ENCODE data around the gene PATE4. TPM values are rescaled to one million over a fixed set of nuclear protein-coding genes. Genes with fewer than 3 reads are reported as not detected.

PATE4 gene
- total RNA-seq, 2 donors from 2014 or later, result 3.1 TPM; not detected in 1

DNA sequence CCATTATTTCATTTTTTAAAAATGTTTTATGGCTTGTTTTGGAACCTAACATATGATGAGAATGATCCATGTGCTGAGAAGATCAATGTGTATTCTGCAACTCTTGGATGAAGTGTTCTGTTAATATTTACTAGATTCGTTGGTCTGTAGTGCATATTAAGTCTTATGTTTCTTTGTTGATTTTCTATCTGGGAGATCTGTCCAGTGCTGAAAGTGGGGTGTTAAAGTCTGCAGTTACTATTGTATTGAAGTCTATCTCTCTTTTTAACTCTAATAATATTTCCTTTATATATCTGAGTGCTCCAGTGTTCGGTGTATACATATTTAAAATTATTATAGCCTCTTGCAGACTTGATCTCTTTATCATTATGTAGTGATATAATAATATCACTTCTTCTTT, 33.3 kb upstream of the PATE4 start:
- DNase-seq (ENCODE audit: low spot score), result no peak
- H3K27me3 ChIP-seq (replicated peaks; ENCODE audit: insufficient read depth), result no peaks in the 10 kb centered on the region
- no peak overlapping the region for H3K4me3 ChIP-seq
- intact Hi-C loops (cut with DNase I), result no loop called here
- H3K9me3 ChIP-seq, result no peaks in the 10 kb centered on the region
- 33% methylated on average over 2 of the region's 2 CpGs for WGBS
- no peaks in the 10 kb centered on the region for H3K4me1 ChIP-seq (replicated peaks)
- no peak overlapping the region for H3K27ac ChIP-seq
- H3K36me3 ChIP-seq, result no peaks in the 10 kb centered on the region
- TF ChIP-seq POLR2AphosphoS5 (IDR thresholded peaks at IDR 0.05), result no peak
- TF ChIP-seq CTCF (IDR thresholded peaks at IDR 0.05), result no peak

DNA sequence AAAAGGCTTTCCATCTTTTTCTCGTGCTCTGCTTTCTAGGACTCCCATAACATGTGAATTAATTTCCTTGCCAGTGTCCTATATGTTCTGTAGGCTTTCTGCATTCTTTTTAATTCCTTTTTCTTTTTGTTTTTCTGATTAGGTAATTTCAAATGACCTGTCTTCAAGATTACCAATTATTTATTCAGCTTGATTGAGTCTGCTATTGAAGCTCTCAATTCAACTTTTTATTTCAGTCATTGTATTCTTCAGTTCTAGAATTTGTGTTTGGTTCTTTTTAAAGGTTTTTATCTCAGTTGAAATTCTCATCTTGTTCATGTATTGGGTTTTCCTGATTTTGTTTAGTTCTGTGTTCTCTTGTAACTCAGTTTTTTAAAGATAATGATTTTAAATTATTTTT, 30.7 kb upstream of the PATE4 start:
- H3K9me3 ChIP-seq, result no peaks in the 10 kb centered on the region
- H3K27me3 ChIP-seq (replicated peaks; ENCODE audit: insufficient read depth), result no peaks in the 10 kb centered on the region
- no peak overlapping the region for H3K27ac ChIP-seq
- no peak overlapping the region for H3K4me3 ChIP-seq
- TF ChIP-seq POLR2A (IDR thresholded peaks at IDR 0.05), result no peak
- TF ChIP-seq POLR2AphosphoS5 (IDR thresholded peaks at IDR 0.05), result no peak
- no peak for TF ChIP-seq CTCF (IDR thresholded peaks at IDR 0.05)
- intact Hi-C loops (cut with DNase I), result no loop called here
- no peaks in the 10 kb centered on the region for H3K36me3 ChIP-seq
- no peaks in the 10 kb centered on the region for H3K4me1 ChIP-seq (replicated peaks)
- WGBS, result 0% methylated on average over 1 of the region's 1 CpG
- no peak for DNase-seq (ENCODE audit: low spot score)

DNA sequence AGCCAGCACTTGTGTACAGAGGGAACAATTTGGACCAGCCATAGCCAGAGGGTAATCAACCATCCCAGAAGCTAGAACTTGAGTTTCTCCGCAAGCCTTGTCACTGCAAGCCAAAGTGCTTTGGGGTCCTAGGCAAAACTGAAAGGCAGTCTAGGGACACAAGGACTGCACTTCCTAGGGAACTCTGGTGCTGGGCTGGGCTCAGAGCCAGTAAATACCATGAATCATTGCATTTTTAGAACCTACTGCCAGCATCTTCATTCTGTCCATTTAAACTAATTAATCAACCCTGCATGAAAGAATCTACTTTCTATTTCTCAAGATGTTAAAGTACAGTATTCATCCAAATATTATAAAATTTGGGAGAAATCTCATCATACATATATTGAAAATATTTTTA, 25.2 kb upstream of the PATE4 start:
- Histone ChIP-seq H3K9me3 (no peaks in the 10 kb centered on the region), H3K36me3 (no peaks in the 10 kb centered on the region)
- no peak for TF ChIP-seq POLR2AphosphoS5 (IDR thresholded peaks at IDR 0.05)
- no peak for TF ChIP-seq CTCF (IDR thresholded peaks at IDR 0.05)
- TF ChIP-seq POLR2A (IDR thresholded peaks at IDR 0.05), result no peak

GRCh38 chr11:125835748-125836147, 2.6 kb downstream of the PATE4 start:
- H3K27ac ChIP-seq, result no peak overlapping the region
- TF ChIP-seq POLR2A (IDR thresholded peaks at IDR 0.05), result no peak
- TF ChIP-seq CTCF (IDR thresholded peaks at IDR 0.05), result no peak
- TF ChIP-seq POLR2AphosphoS5 (IDR thresholded peaks at IDR 0.05), result no peak
- H3K4me3 ChIP-seq, result no peak overlapping the region
- H3K36me3 ChIP-seq, result no peaks in the 10 kb centered on the region
- no peak for DNase-seq (ENCODE audit: low spot score)
- 63% methylated on average over 6 of the region's 6 CpGs for WGBS
- no peaks in the 10 kb centered on the region for H3K4me1 ChIP-seq (replicated peaks)
- no peaks in the 10 kb centered on the region for H3K9me3 ChIP-seq
- no peaks in the 10 kb centered on the region for H3K27me3 ChIP-seq (replicated peaks; ENCODE audit: insufficient read depth)
- intact Hi-C loops (cut with DNase I), result no loop called here

More for the DNA sequence above, 25.2 kb upstream of the PATE4 start:
- WGBS, result 100% methylated on average over 1 of the region's 1 CpG
- Histone ChIP-seq H3K4me1 (replicated peaks) (no peaks in the 10 kb centered on the region), H3K27ac (no peak overlapping the region), H3K27me3 (replicated peaks; ENCODE audit: insufficient read depth) (no peaks in the 10 kb centered on the region), H3K4me3 (no peak overlapping the region)
- DNase-seq (ENCODE audit: low spot score), result no peak
- intact Hi-C loops (cut with DNase I), result no loop called here

DNA sequence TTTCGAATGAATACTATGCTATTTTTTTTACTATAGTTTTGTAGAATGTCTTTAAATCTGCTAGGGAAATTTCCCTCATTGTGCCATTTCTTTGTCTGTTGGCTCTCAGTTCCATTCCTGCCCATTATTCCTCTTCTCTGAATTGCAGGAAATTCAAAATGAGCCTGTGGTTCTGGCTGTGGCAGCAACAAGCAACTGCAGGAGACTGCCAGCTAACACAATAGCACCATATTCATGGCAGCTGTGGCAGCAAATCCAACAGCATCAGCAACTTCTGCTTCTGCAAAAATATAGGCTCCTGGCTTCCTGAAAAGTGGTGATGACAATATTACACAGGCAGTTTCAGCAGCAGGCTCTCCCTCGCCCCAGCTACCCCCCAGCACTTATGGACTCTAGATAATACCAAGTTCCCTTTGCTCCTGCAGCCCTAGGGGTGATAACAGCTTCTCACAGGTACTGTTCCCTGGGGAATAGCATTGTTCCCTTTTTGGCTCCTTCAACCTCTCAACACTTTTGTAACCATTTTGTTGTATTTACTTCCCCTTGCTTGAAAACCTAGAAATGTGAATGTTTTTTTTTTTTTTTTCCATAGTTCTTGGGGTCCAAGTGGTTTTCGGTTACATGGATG, 9.3 kb downstream of the PATE4 start:
- Histone ChIP-seq H3K27me3 (replicated peaks; ENCODE audit: insufficient read depth) (no peaks in the 10 kb centered on the region), H3K27ac (no peak overlapping the region), H3K9me3 (no peaks in the 10 kb centered on the region), H3K36me3 (no peaks in the 10 kb centered on the region), H3K4me1 (replicated peaks) (no peaks in the 10 kb centered on the region), H3K4me3 (no peak overlapping the region)
- 78% methylated on average over 3 of the region's 3 CpGs for WGBS
- TF ChIP-seq POLR2A (IDR thresholded peaks at IDR 0.05), result no peak
- TF ChIP-seq POLR2AphosphoS5 (IDR thresholded peaks at IDR 0.05), result no peak
- TF ChIP-seq CTCF (IDR thresholded peaks at IDR 0.05), result no peak
- intact Hi-C loops (cut with DNase I), result no loop called here
- DNase-seq (ENCODE audit: low spot score), result no peak

All from prostate gland (tissue), 2 donors.